ENCODE results near the gene PACRG. TPM values are rescaled to one million over a fixed set of nuclear protein-coding genes. Genes with fewer than 3 reads are reported as not detected.

PACRG gene
- total and polyA plus RNA-seq, 2 of the 4 experiments (the other 2 are of a cell fraction) = not detected

- no peak for ATAC-seq (ENCODE audit: low read depth)
- no peaks in the 10 kb centered on the region for H3K4me1 ChIP-seq (ENCODE audit: control insufficient read depth, insufficient read depth, low read length)
- H3K14ac ChIP-seq (replicated peaks; ENCODE audit: low read depth, low read length) = no peak overlapping the region
- no peak overlapping the region for H2AK5ac ChIP-seq (ENCODE audit: low read depth, low read length)
- peaks cover 7% of the 10 kb centered on the region for H3K9me3 ChIP-seq (ENCODE audit: control insufficient read depth, insufficient read depth, low read length)
- no peaks in the 10 kb centered on the region for H3K9me1 ChIP-seq (ENCODE audit: insufficient read depth, low read length)
- WGBS, 2 experiments (ENCODE audit: extremely low coverage in 2 of 2, insufficient read length in 1 of 2) = no CpG with 5 or more reads among the region's 4 CpGs
- H3K27ac ChIP-seq (ENCODE audit: insufficient read depth, low read length) = no peak overlapping the region
- H3K23ac ChIP-seq (ENCODE audit: low read depth, low read length) = no peak overlapping the region
- no peak overlapping the region for H3K4me3 ChIP-seq (ENCODE audit: insufficient read depth, low read depth, low read length)
- no peak overlapping the region for H4K8ac ChIP-seq (ENCODE audit: low read depth in 2 of 2, low read length in 2 of 2)
- H4K91ac ChIP-seq (ENCODE audit: insufficient read depth, low read depth, low read length) = no peak overlapping the region
- no peak overlapping the region for H2BK20ac ChIP-seq (ENCODE audit: low read depth, low read length)
- TF ChIP-seq CHD1 (IDR thresholded peaks at IDR 0.05; ENCODE audit: low read depth, low read length) = no peak
- TF ChIP-seq RFX5 (IDR thresholded peaks at IDR 0.05; ENCODE audit: low read depth, low read length) = no peak
- no peak for TF ChIP-seq BHLHE40 (IDR thresholded peaks at IDR 0.05; ENCODE audit: low read depth, low read length)
- TF ChIP-seq MAZ (IDR thresholded peaks at IDR 0.05; ENCODE audit: borderline replicate concordance, low read depth, low read length) = no peak
- TF ChIP-seq RCOR1 (IDR thresholded peaks at IDR 0.05; ENCODE audit: insufficient replicate concordance, low read length) = no peak
- no peak for TF ChIP-seq MXI1 (IDR thresholded peaks at IDR 0.05; ENCODE audit: borderline replicate concordance, low read depth, low read length)
- no peak for TF ChIP-seq CEBPB (IDR thresholded peaks at IDR 0.05; ENCODE audit: low read depth, low read length)
- TF ChIP-seq, protein P1, sequence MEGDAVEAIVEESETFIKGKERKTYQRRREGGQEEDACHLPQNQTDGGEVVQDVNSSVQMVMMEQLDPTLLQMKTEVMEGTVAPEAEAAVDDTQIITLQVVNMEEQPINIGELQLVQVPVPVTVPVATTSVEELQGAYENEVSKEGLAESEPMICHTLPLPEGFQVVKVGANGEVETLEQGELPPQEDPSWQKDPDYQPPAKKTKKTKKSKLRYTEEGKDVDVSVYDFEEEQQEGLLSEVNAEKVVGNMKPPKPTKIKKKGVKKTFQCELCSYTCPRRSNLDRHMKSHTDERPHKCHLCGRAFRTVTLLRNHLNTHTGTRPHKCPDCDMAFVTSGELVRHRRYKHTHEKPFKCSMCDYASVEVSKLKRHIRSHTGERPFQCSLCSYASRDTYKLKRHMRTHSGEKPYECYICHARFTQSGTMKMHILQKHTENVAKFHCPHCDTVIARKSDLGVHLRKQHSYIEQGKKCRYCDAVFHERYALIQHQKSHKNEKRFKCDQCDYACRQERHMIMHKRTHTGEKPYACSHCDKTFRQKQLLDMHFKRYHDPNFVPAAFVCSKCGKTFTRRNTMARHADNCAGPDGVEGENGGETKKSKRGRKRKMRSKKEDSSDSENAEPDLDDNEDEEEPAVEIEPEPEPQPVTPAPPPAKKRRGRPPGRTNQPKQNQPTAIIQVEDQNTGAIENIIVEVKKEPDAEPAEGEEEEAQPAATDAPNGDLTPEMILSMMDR (conservative IDR thresholded peaks at IDR 0.05; ENCODE audit: low read depth, low read length) = no peak
- no peak for TF ChIP-seq NFE2L2 (IDR thresholded peaks at IDR 0.05; ENCODE audit: low read depth, low read length)
- no peak for TF ChIP-seq SMC3 (IDR thresholded peaks at IDR 0.05; ENCODE audit: low read depth, low read length)
- TF ChIP-seq RAD21 (IDR thresholded peaks at IDR 0.05; ENCODE audit: low read length) = no peak
- no peak for TF ChIP-seq USF2 (IDR thresholded peaks at IDR 0.05; ENCODE audit: low read depth, low read length)
- no peak for TF ChIP-seq POLR2A (IDR thresholded peaks at IDR 0.05; ENCODE audit: low read depth, low read length)
- no peak for TF ChIP-seq FOS (IDR thresholded peaks at IDR 0.05; ENCODE audit: low read depth, low read length)
- TF ChIP-seq MAFK (IDR thresholded peaks at IDR 0.05; ENCODE audit: low read depth, low read length) = no peak
- TF ChIP-seq, protein P2, sequence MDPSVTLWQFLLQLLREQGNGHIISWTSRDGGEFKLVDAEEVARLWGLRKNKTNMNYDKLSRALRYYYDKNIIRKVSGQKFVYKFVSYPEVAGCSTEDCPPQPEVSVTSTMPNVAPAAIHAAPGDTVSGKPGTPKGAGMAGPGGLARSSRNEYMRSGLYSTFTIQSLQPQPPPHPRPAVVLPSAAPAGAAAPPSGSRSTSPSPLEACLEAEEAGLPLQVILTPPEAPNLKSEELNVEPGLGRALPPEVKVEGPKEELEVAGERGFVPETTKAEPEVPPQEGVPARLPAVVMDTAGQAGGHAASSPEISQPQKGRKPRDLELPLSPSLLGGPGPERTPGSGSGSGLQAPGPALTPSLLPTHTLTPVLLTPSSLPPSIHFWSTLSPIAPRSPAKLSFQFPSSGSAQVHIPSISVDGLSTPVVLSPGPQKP (IDR thresholded peaks at IDR 0.05; ENCODE audit: borderline replicate concordance, low read depth, low read length) = no peak
- no peak overlapping the region for H3K18ac ChIP-seq (ENCODE audit: low read depth, low read length)
- H3K9ac ChIP-seq (ENCODE audit: low read depth, low read length) = no peak overlapping the region
- POLR2A ChIA-PET (ENCODE audit: unreplicated experiment) = no interaction called here
- H2BK5ac ChIP-seq (ENCODE audit: low read depth, low read length, poor library complexity, severe bottlenecking) = no peak overlapping the region
- H4K5ac ChIP-seq (ENCODE audit: low read depth, low read length) = no peak overlapping the region
- in situ Hi-C loops (cut with MboI; ENCODE audit: low sequenced_read_pairs) = no loop called here
- H3K56ac ChIP-seq (ENCODE audit: extremely low read depth, insufficient read depth, low read length) = no peak overlapping the region
- intact Hi-C loops (cut with micrococcal nuclease) = no loop called here
- CTCF ChIA-PET = no interaction called here
- dilution Hi-C loops (cut with HindIII; ENCODE audit: low sequenced_read_pairs, unreplicated experiment) = no loop called here
- H3K4ac ChIP-seq (ENCODE audit: low read depth, low read length) = no peak overlapping the region
- no peak overlapping the region for H2AFZ ChIP-seq (replicated peaks; ENCODE audit: low read length, poor library complexity)
- no peak overlapping the region for H2BK120ac ChIP-seq (ENCODE audit: low read depth, low read length)
- H3K27me3 ChIP-seq (ENCODE audit: control insufficient read depth, insufficient read depth, low read length) = no peaks in the 10 kb centered on the region
- H4K20me1 ChIP-seq (ENCODE audit: insufficient read depth, low read length) = no peaks in the 10 kb centered on the region
- H3K79me1 ChIP-seq (ENCODE audit: low read depth in 1 of 2, low read length in 2 of 2) = no peaks in the 10 kb centered on the region
- no peak overlapping the region for H2AK9ac ChIP-seq (replicated peaks; ENCODE audit: low read depth, low read length, poor library complexity)
- BruUV-seq (replicated peaks) = no TSS peak
- no peak for DNase-seq
- H3K36me3 ChIP-seq (ENCODE audit: control insufficient read depth, insufficient read depth, low read length) = no peaks in the 10 kb centered on the region
- no peak overlapping the region for H2BK15ac ChIP-seq (ENCODE audit: low read depth, low read length)
- H3K4me2 ChIP-seq (ENCODE audit: low read depth, low read length) = no peak overlapping the region
Measured at GRCh38 chr6:162705736-162706135, 22.0 kb upstream of the PACRG start.
